ENCODE results near the gene SLC45A1. TPM values are rescaled to one million over a fixed set of nuclear protein-coding genes. Genes with fewer than 3 reads are reported as not detected.

The SLC45A1 gene
- total RNA-seq, 1 experiment from 2014 or later, result 0.41 TPM

GRCh38 chr1:8334106-8334851 lies 16.4 kb downstream of the SLC45A1 start:
- Mint-ChIP-seq H3K27me3 (ENCODE audit: insufficient read depth, unreplicated experiment) (no peaks in the 10 kb centered on the region), H3K4me1 (ENCODE audit: low read depth, unreplicated experiment) (no peaks in the 10 kb centered on the region), H3K4me3 (ENCODE audit: unreplicated experiment) (no peak overlapping the region), H3K27ac (ENCODE audit: unreplicated experiment) (no peak overlapping the region), H3K36me3 (ENCODE audit: insufficient read depth, unreplicated experiment) (no peaks in the 10 kb centered on the region), H3K9me3 (ENCODE audit: unreplicated experiment) (no peaks in the 10 kb centered on the region)
- H3K36me3 ChIP-seq (ENCODE audit: control insufficient read depth, insufficient read depth, low read length), result no peaks in the 10 kb centered on the region
- ChIA-PET CTCF (no interaction called here), POLR2A (no interaction called here)
- DNase-seq, result no peak
- H3K27me3 ChIP-seq (replicated peaks; ENCODE audit: control insufficient read depth, insufficient read depth, low read length), result no peaks in the 10 kb centered on the region
- H3K9me3 ChIP-seq, result no peaks in the 10 kb centered on the region
- no peak overlapping the region for H3K4me3 ChIP-seq (ENCODE audit: low read depth, low read length)
- BruUV-seq (replicated peaks), result no TSS peak
- intact Hi-C loops (cut with micrococcal nuclease; ENCODE audit: unreplicated experiment), result no loop called here
- H3K4me1 ChIP-seq, result no peaks in the 10 kb centered on the region
- TF ChIP-seq CTCF (IDR thresholded peaks at IDR 0.05; ENCODE audit: insufficient read depth in 1 of 2, low read depth in 1 of 2, low read length in 1 of 2, severe bottlenecking in 1 of 2, unreplicated experiment in 1 of 2), result no peak

GRCh38 chr1:8335246-8335645 lies 17.3 kb downstream of the SLC45A1 start:
- Mint-ChIP-seq H3K9me3 (ENCODE audit: unreplicated experiment) (no peaks in the 10 kb centered on the region), H3K27me3 (ENCODE audit: insufficient read depth, unreplicated experiment) (no peaks in the 10 kb centered on the region), H3K4me1 (ENCODE audit: low read depth, unreplicated experiment) (no peaks in the 10 kb centered on the region), H3K27ac (ENCODE audit: unreplicated experiment) (no peak overlapping the region), H3K4me3 (ENCODE audit: unreplicated experiment) (no peak overlapping the region), H3K36me3 (ENCODE audit: insufficient read depth, unreplicated experiment) (no peaks in the 10 kb centered on the region)
- H3K36me3 ChIP-seq (ENCODE audit: control insufficient read depth, insufficient read depth, low read length), result no peaks in the 10 kb centered on the region
- no peaks in the 10 kb centered on the region for H3K4me1 ChIP-seq
- no peak for DNase-seq
- POLR2A ChIA-PET, result no interaction called here
- no peak for TF ChIP-seq CTCF (IDR thresholded peaks at IDR 0.05; ENCODE audit: insufficient read depth in 1 of 2, low read depth in 1 of 2, low read length in 1 of 2, severe bottlenecking in 1 of 2, unreplicated experiment in 1 of 2)
- intact Hi-C loops (cut with micrococcal nuclease; ENCODE audit: unreplicated experiment), result no loop called here
- CTCF ChIA-PET, result no interaction called here
- no peaks in the 10 kb centered on the region for H3K9me3 ChIP-seq
- H3K27me3 ChIP-seq (replicated peaks; ENCODE audit: control insufficient read depth, insufficient read depth, low read length), result no peaks in the 10 kb centered on the region
- BruUV-seq (replicated peaks), result no TSS peak
- no peak overlapping the region for H3K4me3 ChIP-seq (ENCODE audit: low read depth, low read length)

GRCh38 chr1:8337776-8338525 lies 20.0 kb downstream of the SLC45A1 start:
- Mint-ChIP-seq H3K4me1 (ENCODE audit: low read depth, unreplicated experiment) (no peaks in the 10 kb centered on the region), H3K9me3 (ENCODE audit: unreplicated experiment) (no peaks in the 10 kb centered on the region), H3K27ac (ENCODE audit: unreplicated experiment) (no peak overlapping the region), H3K27me3 (ENCODE audit: insufficient read depth, unreplicated experiment) (no peaks in the 10 kb centered on the region), H3K36me3 (ENCODE audit: insufficient read depth, unreplicated experiment) (no peaks in the 10 kb centered on the region), H3K4me3 (ENCODE audit: unreplicated experiment) (no peak overlapping the region)
- Histone ChIP-seq H3K27me3 (replicated peaks; ENCODE audit: control insufficient read depth, insufficient read depth, low read length) (no peaks in the 10 kb centered on the region), H3K9me3 (no peaks in the 10 kb centered on the region), H3K4me1 (no peaks in the 10 kb centered on the region), H3K4me3 (ENCODE audit: low read depth, low read length) (no peak overlapping the region), H3K36me3 (ENCODE audit: control insufficient read depth, insufficient read depth, low read length) (no peaks in the 10 kb centered on the region)
- BruUV-seq (replicated peaks), result no TSS peak
- POLR2A ChIA-PET, result no interaction called here
- DNase-seq, result no peak
- no peak for TF ChIP-seq CTCF (IDR thresholded peaks at IDR 0.05; ENCODE audit: insufficient read depth in 1 of 2, low read depth in 1 of 2, low read length in 1 of 2, severe bottlenecking in 1 of 2, unreplicated experiment in 1 of 2)
- intact Hi-C loops (cut with micrococcal nuclease; ENCODE audit: unreplicated experiment), result no loop called here
- CTCF ChIA-PET, result no interaction called here

Data from Caco-2 (cell line).